HG03521 (cell line): ENCODE measurements around the gene PLEKHB2.
"Not testable (repeated sequence)": the region's sequence is repeated elsewhere in the genome, so short reads cannot be mapped to it uniquely, and the experiment has no call there.

Experiments
- ATAC-seq: cut with Tn5 transposase; IDR thresholded peaks from one replicate; pipeline ENCODE4 v1.9.1; 2021; ENCODE audit warnings: mild to moderate bottlenecking, moderate library complexity; ENCODE audit not compliant: unreplicated experiment

Gene PLEKHB2

DNA sequence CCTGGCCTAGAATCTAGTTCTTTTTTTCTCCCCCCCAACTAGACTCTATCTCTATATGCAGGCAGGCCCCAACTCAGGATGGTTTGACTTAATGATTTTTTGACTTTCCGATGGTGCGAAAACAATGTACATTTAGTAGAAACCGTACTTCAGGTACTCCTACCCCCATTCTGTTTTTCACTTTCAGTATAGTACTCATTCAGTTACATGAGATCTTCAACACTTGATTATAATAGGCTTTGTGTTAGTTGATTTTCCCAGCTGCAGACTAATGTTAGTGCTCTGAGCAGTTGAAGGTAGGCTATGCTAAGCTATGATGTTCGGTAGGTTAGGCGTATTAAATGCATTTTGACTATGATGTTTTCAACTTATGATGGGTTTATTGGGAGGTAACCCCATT is 37.7 kb downstream of the PLEKHB2 start:
- ATAC-seq: no peak

DNA sequence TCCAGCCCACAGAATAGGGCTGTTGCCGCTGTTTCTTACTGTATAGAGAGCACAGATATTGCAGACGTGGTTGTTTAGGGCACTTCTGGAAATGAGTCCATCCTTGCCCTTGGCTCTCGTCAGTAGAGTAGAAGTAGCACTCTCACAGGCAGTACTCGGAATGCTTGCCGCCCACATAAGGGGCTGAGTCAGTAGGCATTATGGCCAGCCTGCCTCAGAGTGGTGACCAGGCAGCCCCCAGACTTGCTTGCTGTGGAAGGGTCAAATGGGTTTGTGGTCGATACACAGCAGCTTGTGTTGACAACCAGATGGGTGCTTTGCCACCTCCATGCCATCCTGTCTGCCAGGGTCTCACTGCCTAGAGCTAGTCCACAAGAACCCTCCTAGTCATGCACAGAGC is 38.7 kb downstream of the PLEKHB2 start:
- ATAC-seq: no peak

DNA sequence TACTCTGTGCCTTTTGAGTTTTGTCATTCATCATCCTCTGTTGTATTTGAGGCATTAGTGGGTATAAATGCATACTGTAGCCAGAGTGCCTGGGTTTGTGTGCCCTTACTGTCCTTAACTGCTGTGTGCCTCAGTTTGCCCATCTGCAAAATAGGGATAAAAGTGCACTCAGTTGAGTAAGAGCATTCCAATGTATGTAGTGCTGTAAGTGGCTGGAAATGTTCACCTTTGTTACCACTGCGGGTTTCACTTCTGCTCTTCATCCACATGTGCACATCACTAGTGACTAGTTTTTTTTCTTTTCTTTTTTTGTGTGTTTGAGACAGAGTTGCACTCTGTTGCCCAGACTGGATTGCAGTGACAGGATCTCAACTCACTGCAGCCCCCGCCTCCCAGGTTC is 39.9 kb downstream of the PLEKHB2 start:
- peak; percentile 64 for ATAC-seq

DNA sequence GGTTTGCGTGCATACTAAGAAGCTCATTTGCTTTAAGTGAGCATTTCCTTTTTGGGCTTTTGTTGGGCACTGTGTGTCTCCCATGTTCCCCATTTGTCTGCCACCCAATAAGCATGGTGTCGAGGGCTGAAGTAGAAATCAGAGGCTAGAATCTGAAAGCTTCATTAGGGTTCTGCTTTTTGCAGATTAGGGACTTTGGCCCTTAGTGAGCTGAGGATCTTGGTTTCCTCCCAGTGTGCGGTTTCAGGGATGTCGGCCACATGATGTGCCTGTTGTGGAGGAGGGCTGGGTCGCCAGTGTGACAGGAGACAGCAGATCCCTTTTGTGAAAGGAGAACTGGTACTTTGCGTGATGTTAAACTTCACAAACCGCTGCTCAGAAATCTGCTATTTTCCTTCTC is 41.1 kb downstream of the PLEKHB2 start:
- ATAC-seq: no peak

DNA sequence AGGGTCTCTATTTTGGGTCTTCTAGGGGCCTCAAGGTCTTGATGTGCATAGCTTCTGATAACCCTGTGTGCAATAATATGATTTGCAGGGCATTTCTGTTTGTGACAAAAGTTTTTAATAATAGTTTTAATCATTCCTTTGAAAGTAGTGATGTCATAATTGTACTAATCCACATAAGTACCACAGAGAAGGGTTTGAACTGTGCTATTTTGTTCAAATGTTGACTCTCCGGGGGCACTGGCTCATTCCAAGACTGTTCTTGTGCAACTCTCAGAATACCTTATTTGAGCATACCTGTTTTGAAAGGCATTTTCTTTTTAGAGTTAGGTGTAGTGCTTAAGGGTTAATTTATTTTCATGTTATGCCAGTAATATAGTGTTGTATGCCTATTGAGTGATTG is 41.6 kb downstream of the PLEKHB2 start:
- no peak for ATAC-seq

- no peak for ATAC-seq
Observed at GRCh38 chr2:131148426-131148825, 43.3 kb downstream of the PLEKHB2 start.

DNA sequence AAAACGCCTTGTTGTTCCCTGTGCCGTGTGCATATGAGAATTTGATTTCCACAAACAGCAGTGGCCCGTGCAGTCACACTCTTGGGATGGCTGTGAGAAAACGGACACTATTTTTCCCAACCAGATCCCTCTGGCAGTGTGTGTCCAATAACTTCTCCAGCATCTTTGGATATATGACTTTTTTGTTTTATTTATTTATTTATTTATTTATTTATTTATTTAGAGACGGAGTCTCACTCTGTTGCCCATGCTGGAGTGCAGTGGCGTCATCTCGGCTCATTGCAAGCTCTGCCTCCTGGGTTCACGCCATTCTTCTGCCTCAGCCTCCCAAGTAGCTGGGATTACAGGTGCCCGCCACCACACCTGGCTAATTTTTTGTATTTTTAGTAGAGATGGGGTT is 45.0 kb downstream of the PLEKHB2 start:
- not testable (repeated sequence) for ATAC-seq

DNA sequence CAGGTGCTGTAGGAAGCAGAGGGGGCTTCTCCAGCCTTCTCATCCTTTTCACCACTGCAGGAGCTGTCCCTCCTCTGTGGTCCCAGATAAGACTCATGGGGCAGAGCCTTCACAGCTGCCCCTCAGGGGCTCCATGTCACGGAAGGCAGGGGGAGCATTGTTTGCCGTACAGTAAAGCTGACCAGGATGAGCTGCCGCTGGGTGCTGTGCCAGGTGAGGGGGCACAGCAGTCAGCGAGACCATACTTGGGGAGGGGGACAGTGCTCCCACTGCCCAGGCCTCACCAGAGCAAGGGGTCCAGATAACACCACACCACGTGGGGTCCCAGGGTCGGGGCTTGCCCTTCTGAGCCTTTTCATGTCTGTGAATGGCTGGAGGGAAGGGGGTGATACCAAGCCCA is 46.3 kb downstream of the PLEKHB2 start:
- ATAC-seq: no peak

DNA sequence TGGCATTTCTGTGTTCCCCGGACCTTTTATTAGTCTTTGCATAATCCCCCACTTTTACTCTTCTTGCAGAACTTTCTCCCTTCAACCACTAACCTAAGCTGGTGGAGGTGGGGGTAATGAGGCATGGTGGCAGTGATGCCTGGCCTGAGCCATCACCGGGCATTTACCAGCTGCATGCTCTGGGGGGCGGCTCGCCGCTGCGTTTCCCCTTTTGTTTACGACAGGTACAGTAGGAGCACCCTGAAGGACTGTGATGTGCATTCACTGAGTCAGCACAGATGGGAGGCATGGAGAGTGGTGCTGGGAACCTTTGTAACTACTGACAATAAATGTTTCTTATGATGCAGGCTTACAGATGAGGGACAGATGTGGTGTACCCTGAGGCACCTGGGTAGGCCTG is 46.9 kb downstream of the PLEKHB2 start:
- ATAC-seq: no peak

- ATAC-seq: no peak
Observed at GRCh38 chr2:131153529-131153928, 48.4 kb downstream of the PLEKHB2 start.

- peak; percentile 81 for ATAC-seq
Observed at GRCh38 chr2:131154071-131154531, 49.0 kb downstream of the PLEKHB2 start.

DNA sequence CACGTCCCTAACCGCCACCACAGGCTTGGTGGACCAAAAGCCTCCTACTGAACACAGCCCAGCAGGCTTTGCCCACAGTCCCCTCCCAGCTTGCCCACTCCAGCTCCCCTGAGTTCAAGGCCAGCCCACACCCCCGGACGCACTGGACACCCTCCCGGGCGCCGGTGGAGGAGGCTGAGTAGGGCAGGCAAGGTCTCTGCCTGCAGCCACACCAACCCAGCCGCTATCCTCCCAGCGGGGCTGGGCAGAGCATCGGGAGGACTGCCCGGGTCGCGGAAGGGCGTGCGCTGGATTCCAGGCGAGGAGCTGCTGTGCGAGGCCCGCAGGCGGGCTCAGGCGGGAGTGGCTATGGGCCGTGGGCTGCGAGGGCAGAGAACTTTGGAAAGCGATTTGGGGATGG is 49.5 kb downstream of the PLEKHB2 start:
- no peak for ATAC-seq

DNA sequence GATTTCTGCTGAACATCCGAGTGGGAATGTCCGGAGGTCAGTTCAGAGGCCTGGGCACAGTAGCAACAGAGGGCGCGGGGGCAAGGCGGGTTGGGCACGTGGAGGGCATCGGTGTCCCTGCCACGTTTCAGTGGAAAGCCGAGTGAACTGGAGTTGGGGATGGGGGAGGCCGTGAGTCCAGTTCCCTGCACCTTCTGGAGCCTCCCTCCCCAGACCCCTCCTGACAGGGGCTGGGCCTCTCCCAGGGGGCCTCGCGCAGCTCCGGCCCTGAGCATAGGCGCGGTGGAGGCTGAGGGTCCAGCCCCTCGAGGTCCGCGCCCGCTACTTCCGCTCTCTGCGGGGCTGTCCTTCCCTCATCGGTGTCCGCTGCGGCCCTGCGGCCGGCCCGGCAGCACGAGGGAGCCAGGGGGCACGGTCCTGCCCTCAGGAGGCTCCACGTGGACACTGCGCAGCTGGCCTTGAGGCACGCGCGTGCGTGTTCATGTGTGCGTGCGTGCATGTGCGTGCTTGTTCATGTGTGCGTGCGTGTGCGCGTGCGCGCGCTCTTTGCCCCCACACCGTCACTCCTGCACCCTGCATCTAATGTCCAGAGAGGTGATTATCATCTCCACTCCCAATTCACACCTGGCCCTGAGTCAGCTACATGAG is 50.2 kb downstream of the PLEKHB2 start:
- no peak for ATAC-seq

DNA sequence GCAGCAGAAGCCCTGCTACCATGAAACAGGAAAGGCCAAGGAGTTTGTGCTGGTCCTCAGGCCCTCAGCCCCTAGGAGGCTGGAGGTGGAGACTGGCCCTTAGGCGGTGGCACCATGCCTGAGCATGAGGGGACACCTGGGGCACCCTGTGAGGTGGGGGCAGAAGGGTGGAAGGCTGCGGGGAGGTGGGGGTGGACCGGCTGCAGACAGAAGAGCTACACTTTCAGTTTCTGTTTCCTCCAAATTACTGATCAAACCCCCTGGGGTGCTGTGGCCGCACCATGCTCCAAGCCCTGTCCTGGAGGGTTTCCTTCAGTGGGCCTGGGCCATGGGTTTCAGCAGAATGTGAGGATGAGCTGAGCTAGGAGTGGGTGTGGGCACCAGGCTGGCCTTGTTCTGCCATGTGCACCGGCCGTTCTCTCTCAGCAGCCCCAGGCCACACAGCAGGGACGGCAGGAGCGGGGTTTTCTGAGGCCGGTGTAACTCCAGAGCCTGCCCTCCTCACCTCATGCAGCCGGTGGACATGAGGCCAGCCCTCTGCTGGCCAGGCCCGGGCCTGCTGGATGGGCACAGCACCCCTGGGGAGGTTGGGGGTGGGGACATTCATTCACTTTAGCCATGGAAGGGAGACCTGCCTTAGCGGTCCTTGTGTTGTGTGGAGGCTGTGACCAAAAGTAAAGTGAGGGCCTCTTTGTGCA is 51.5 kb downstream of the PLEKHB2 start:
- ATAC-seq: peak; percentile 25

- ATAC-seq: not testable (repeated sequence)
Observed at GRCh38 chr2:131165562-131165961, 60.4 kb downstream of the PLEKHB2 start.

- ATAC-seq: no peak
Observed at GRCh38 chr2:131168538-131168937, 63.4 kb downstream of the PLEKHB2 start.

GRCh38 chr2:131178050-131178449 is 72.9 kb downstream of the PLEKHB2 start:
- ATAC-seq: not testable (repeated sequence)

DNA sequence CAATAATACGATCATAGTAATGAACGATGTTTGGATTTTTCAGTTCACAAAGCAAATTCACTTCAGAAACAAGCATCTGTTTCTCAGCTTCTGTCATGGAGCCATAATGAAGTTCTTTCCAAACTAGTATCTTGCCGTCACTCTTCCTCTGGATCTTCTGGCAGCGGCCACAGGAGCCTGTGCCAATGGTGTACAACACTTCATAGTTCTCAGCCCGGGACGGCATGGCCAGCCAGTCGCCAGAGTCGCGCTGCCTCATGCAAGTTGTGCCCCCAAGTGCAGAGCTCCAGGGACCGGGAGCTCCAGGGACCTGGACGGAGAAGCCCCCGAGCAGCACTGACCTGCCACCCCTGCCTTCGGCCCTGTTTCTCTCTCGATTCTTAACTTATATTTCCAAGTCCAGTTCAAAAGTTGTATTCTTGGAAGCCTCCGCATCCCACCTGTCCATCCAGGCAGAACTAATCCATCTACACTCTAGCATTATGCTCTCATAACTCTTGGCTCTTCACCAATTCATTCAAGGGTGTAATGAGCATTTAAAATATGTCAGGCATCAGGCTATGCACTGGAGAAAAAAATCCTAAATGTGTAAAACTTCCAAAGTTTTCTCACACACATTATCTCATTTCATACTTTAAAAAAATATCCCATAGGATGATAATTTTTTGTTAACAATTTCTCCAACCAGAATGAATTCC is 73.7 kb downstream of the PLEKHB2 start:
- not testable (repeated sequence) for ATAC-seq

DNA sequence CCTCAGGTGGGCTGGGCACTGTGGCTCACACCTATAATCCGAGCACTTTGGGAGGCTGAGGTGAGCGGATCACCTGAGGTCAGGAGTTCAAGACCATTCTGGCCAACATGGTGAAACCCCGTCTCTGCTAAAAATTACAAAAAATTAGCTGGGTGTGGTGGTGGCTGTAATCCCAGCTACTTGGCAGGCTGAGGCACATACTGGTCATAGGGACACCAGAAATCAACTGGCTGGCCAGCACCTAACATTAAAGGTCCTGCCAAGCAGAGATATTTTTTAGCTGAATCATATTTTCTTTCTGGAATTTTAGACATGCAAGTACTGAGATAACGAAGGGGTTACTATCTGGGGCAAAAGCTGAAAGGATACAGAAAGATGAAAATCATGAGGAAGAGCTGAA is 76.3 kb downstream of the PLEKHB2 start:
- ATAC-seq: not testable (repeated sequence)

DNA sequence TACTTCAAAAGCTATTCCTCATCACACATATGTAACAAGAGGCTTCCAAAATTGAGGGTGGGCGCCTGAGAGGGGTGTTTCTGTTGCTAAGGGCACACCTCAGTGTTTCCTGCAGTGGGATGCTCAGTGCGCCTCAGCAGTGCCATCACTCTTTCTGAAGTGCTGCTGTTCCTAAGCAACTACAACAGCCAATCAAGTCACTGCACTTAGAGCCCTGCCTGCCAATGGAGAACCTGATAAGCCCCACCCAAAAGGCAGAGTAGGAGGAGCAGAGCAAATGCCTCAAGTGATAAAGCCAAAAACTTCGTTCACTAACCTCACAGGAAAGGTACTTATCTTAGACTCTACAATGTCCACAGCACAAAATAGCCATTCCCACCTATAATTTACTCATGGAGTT is 88.3 kb downstream of the PLEKHB2 start:
- not testable (repeated sequence) for ATAC-seq

DNA sequence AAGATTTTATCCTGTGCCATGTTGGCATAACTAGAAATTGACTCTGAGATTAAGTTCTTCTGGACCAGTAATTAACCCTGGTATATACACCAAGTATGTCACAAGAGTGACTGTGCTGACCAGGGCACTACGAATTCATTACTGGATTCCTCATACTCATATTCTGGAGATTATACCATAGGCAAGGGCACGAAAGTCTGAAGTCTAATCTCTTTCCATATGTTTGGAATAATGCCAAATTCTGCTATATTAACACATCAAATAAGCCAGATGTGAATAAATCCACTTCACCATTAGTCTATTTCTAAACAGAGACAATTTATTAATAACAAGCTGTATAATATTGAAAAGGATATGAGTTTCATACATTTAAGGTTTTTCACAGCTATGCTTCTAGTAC is 91.0 kb downstream of the PLEKHB2 start:
- not testable (repeated sequence) for ATAC-seq
